GM23338 (cell line): Measurements from ENCODE around the gene TIAM1. TPM values are rescaled to one million over a fixed set of nuclear protein-coding genes. Genes with fewer than 3 reads are reported as not detected.

Source experiments
- ATAC-seq: fragments of 200-7000 bp; cut with Tn5 transposase; 3 replicates; pipeline ENCODE4 v1.9.1; 2020
- DNase-seq: peaks from one replicate; pipeline ENCODE4 v3.0.0-alpha.2; 2015; ENCODE audit warnings: low spot score
- H2AFZ ChIP-seq: fragments of 200-600 bp; sonication (generic); 2 replicates; pipeline ENCODE4 v1.8.0; 2016; ENCODE audit warnings: antibody characterized with exemption, mild to moderate bottlenecking, moderate library complexity
- H3F3A ChIP-seq: fragments of 200-600 bp; sonication (generic); replicated peaks from 2 replicates; pipeline ENCODE4 v1.8.0; 2017; ENCODE audit warnings: antibody characterized with exemption, mixed run types, low read depth
- H3K27ac ChIP-seq: fragments of 200-600 bp; sonication (generic); 2 replicates; pipeline ENCODE4 v1.6.1; 2016; ENCODE audit warnings: low read depth
- H3K27me3 ChIP-seq: fragments of 200-600 bp; sonication (generic); 2 replicates; pipeline ENCODE4 v1.8.0; 2016; ENCODE audit warnings: mild to moderate bottlenecking, mixed run types, moderate library complexity; ENCODE audit not compliant: insufficient read depth
- H3K36me3 ChIP-seq: fragments of 200-600 bp; sonication (generic); 2 replicates; pipeline ENCODE4 v1.8.0; 2016; ENCODE audit warnings: mild to moderate bottlenecking; ENCODE audit not compliant: insufficient read depth
- H3K4me1 ChIP-seq: fragments of 200-600 bp; sonication (generic); 2 replicates; pipeline ENCODE4 v1.8.0; 2016; ENCODE audit warnings: mild to moderate bottlenecking, moderate library complexity; ENCODE audit not compliant: insufficient read depth
- H3K4me2 ChIP-seq: fragments of 200-600 bp; sonication (generic); 2 replicates; pipeline ENCODE4 v1.7.1; 2017; ENCODE audit warnings: mixed run types
- H3K4me3 ChIP-seq: fragments of 200-600 bp; sonication (generic); 2 replicates; pipeline ENCODE4 v1.6.1; 2016; ENCODE audit warnings: mixed run types
- H3K79me2 ChIP-seq: fragments of 200-600 bp; sonication (generic); replicated peaks from 2 replicates; pipeline ENCODE4 v1.8.0; 2017; ENCODE audit warnings: mild to moderate bottlenecking; ENCODE audit not compliant: insufficient read depth
- H3K9me2 ChIP-seq: fragments of 200-600 bp; sonication (generic); 2 replicates; pipeline ENCODE4 v1.8.0; 2017; ENCODE audit not compliant: insufficient read depth
- H4K20me1 ChIP-seq: fragments of 200-600 bp; sonication (generic); replicated peaks from 2 replicates; pipeline ENCODE4 v1.8.0; 2017; ENCODE audit warnings: mild to moderate bottlenecking; ENCODE audit not compliant: insufficient read depth
- H3K27ac Mint-ChIP-seq: 2 replicates; pipeline ENCODE4 v1.8.0; 2020; ENCODE audit warnings: inconsistent platforms, mild to moderate bottlenecking, moderate library complexity, mixed read lengths
- H3K27me3 Mint-ChIP-seq: 3 replicates; pipeline ENCODE4 v1.8.0; 2022; ENCODE audit warnings: low read depth, mild to moderate bottlenecking, moderate library complexity, mixed read lengths, inconsistent platforms; ENCODE audit not compliant: insufficient read depth, poor library complexity
- H3K36me3 Mint-ChIP-seq: 3 replicates; pipeline ENCODE4 v1.8.0; 2021; ENCODE audit warnings: low read depth, mild to moderate bottlenecking, inconsistent platforms, moderate library complexity, mixed read lengths
- H3K4me1 Mint-ChIP-seq: 3 replicates; pipeline ENCODE4 v1.8.0; 2020; ENCODE audit warnings: mild to moderate bottlenecking, inconsistent platforms, mixed read lengths
- H3K4me3 Mint-ChIP-seq: 3 replicates; pipeline ENCODE4 v1.8.0; 2021; ENCODE audit warnings: moderate library complexity, mild to moderate bottlenecking, inconsistent platforms, mixed read lengths
- H3K9me3 Mint-ChIP-seq: 3 replicates; pipeline ENCODE4 v1.8.0; 2020; ENCODE audit warnings: moderate library complexity, mild to moderate bottlenecking, inconsistent platforms, mixed read lengths
- CREB1 ChIP-seq: fragments of 250-450 bp; sonication (Bioruptor Pico); IDR thresholded peaks from 2 replicates; pipeline ENCODE4 v1.5.0; 2020; ENCODE audit warnings: low read depth, mild to moderate bottlenecking, moderate library complexity
- CTCF ChIP-seq, 2 experiments: fragments of 200-600 bp in 1 of 2; sonication (generic) in 1 of 2; conservative IDR thresholded peaks; 2 replicates each; pipeline versions ENCODE4 v1.5.1 to v1.6.1; 2016 to 2017; ENCODE audit warnings: antibody characterized with exemption in 2 of 2, low read depth in 2 of 2, mild to moderate bottlenecking in 2 of 2, moderate library complexity in 1 of 2
- ETS1 ChIP-seq: IDR thresholded peaks from 2 replicates; pipeline ENCODE4 v1.6.1; 2016; ENCODE audit warnings: antibody characterized with exemption
- EZH2phosphoT487 ChIP-seq: fragments of 200-600 bp; sonication (generic); IDR thresholded peaks from one replicate; pipeline ENCODE4 v1.8.1; 2018; ENCODE audit warnings: antibody characterized with exemption; ENCODE audit not compliant: unreplicated experiment
- JUNB ChIP-seq: IDR thresholded peaks from one replicate; pipeline ENCODE4 v1.6.1; 2016; ENCODE audit warnings: antibody characterized with exemption; ENCODE audit not compliant: unreplicated experiment
- NANOG ChIP-seq: IDR thresholded peaks from 2 replicates; pipeline ENCODE4 v1.6.1; 2016; ENCODE audit warnings: antibody characterized with exemption, borderline replicate concordance
- POLR2AphosphoS5 ChIP-seq: IDR thresholded peaks from 2 replicates; pipeline ENCODE4 v1.6.1; 2016; ENCODE audit warnings: antibody characterized with exemption, low read depth
- REST ChIP-seq: IDR thresholded peaks from one replicate; pipeline ENCODE4 v1.6.1; 2018; ENCODE audit warnings: antibody characterized with exemption; ENCODE audit not compliant: unreplicated experiment
- STAT1 ChIP-seq: IDR thresholded peaks from one replicate; pipeline ENCODE4 v1.6.1; 2016; ENCODE audit warnings: antibody characterized with exemption; ENCODE audit not compliant: unreplicated experiment
- ZNF114 ChIP-seq: fragments of 250-450 bp; sonication (Bioruptor Pico); IDR thresholded peaks from 2 replicates; pipeline ENCODE4 v1.5.0; 2020; ENCODE audit warnings: mild to moderate bottlenecking, moderate library complexity
- ZNF462 ChIP-seq: fragments of 250-450 bp; sonication (Bioruptor Pico); IDR thresholded peaks from 2 replicates; pipeline ENCODE4 v1.5.0; 2020; ENCODE audit warnings: mild to moderate bottlenecking, moderate library complexity
- polyA plus RNA-seq: library from polyadenylated mRNA; unstranded; fragments of >200 nt; fragmentation: Nextera tagmentation; extraction: Ambion mirVana; gene quantifications from 2 replicates; pipeline ENCODE4 v1.2.1, GENCODE V29; 2016
- total RNA-seq: library from RNA; depleted of rRNA; stranded (reverse); fragments of >200 nt; shearing (Covaris generic); gene quantifications from 2 replicates; pipeline ENCODE4 v1.2.3, GENCODE V29; 2014

Gene TIAM1
- total and polyA plus RNA-seq, 2 experiments from 2014 or later = 18.5 to 20.0 TPM

GRCh38 chr21:31137960-31138359 is 206.1 kb downstream of the TIAM1 start:
- H3K4me3 Mint-ChIP-seq = no peak overlapping the region
- peaks cover 13% of the 10 kb centered on the region for H3K4me1 Mint-ChIP-seq
- Histone ChIP-seq H3K36me3 (no peaks in the 10 kb centered on the region), H3K79me2 (no peaks in the 10 kb centered on the region), H3K27ac (no peak overlapping the region), H3K27me3 (no peaks in the 10 kb centered on the region), H3F3A (no peaks in the 10 kb centered on the region), H3K4me3 (no peak overlapping the region), H2AFZ (no peak overlapping the region), H3K4me1 (peaks cover 8% of the 10 kb centered on the region; the same call in 1 of the 2 replicates), H3K4me2 (no peak overlapping the region), H4K20me1 (no peaks in the 10 kb centered on the region), H3K9me2 (peaks cover 7% of the 10 kb centered on the region; the same call in 1 of the 2 replicates)
- DNase-seq = no peak
- peaks cover 23% of the 10 kb centered on the region for H3K36me3 Mint-ChIP-seq
- no peak overlapping the region for H3K27ac Mint-ChIP-seq
- H3K27me3 Mint-ChIP-seq = peaks cover 5% of the 10 kb centered on the region
- TF ChIP-seq STAT1 = no peak
- no peak for TF ChIP-seq ETS1
- TF ChIP-seq JUNB = no peak
- no peak for TF ChIP-seq ZNF462
- no peak for TF ChIP-seq POLR2AphosphoS5
- TF ChIP-seq CTCF (conservative IDR thresholded peaks at IDR 0.05; ENCODE audit: low read depth in 2 of 2) = no peak
- TF ChIP-seq ZNF114 = no peak
- TF ChIP-seq EZH2phosphoT487 = no peak
- no peak for TF ChIP-seq NANOG
- TF ChIP-seq CREB1 (CRISPR knock-in tag) = no peak
- no peak for TF ChIP-seq REST
- H3K9me3 Mint-ChIP-seq = no peaks in the 10 kb centered on the region
- ATAC-seq = no peak
